ENCODE measurements around the gene OR10H5.

DNA sequence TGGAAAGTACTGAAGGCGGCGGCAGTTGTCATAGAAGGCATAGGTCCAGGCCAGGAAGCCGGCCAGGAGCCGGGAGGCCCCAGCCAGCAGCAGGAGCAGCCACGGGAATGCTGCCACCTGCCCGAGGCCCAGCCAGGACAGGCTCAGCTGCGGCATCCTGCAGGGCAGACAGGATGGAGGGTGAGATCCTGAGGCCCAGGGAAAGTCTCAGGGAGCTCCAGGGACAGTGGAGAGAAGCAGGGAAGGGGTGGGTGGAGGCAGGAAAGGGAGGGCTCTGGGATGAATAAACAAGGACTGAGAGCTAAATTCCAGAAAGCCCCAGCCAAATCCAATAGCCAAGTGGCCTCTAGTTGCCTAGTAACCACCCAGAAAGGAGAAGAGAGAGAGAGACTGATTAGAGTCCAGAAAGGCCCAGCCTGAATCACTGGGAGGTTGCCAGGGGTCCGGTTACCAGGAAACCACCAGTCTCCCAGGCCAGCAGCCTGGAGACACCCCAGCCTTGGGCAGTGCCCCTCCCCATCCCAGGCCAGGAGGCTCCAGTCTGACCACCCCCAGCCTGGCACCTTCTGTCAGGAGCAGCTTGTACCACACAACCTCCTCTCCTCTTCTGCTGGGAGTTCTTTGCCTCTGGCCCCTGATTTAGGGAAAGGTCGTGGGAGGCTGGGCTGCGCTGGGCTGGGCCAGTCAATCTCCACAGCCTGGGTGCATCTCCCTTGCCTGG is 7.5 kb upstream of the OR10H5 start:
- TF ChIP-seq CTCF (IDR thresholded peaks at IDR 0.05 in 8 of 11, conservative IDR thresholded peaks at IDR 0.05 in 3 of 11) (no peak), POLR2A (IDR thresholded peaks at IDR 0.05) (no peak)

All from spleen (tissue), 7 donors.